ENCODE measurements around the gene VAV3. TPM values are rescaled to one million over a fixed set of nuclear protein-coding genes. Genes with fewer than 3 reads are reported as not detected.

Gene VAV3
- total and polyA plus RNA-seq, 10 of the 15 experiments (the other 5 are each of a cell fraction or from before 2014, with no cell fraction given), result 0.84 to 5.5 (median 3.4) TPM

- no TSS peak for BruUV-seq (replicated peaks)
- 15% methylated on average over 4 of the region's 4 CpGs for WGBS (ENCODE audit: insufficient coverage, insufficient replicate concordance, low lambda C conversion rate, missing lambda C conversion rate)
- SMC1A ChIA-PET (ENCODE audit: uncharacterized antibody, unreplicated experiment), result interaction anchor here (0.7 kb wide), 1 partner anchor 77 kb away, joined by 3 read pairs; no protein-coding TSS in a partner anchor
- Histone ChIP-seq H3K4me3 (no peak overlapping the region), H3K27ac (ENCODE audit: control insufficient read depth, insufficient read depth) (no peak overlapping the region), H3K4me1 (ENCODE audit: control insufficient read depth, insufficient read depth, low read length) (no peaks in the 10 kb centered on the region), H3K9me3 (replicated peaks; ENCODE audit: control insufficient read depth, insufficient read depth, low read length) (no peaks in the 10 kb centered on the region), H3K27me3 (replicated peaks in 1 of 2; ENCODE audit: control insufficient read depth in 2 of 2, insufficient read depth in 2 of 2, low read length in 1 of 2) (no peaks in the 10 kb centered on the region; a peak in 1 of 4 replicates), H4K20me1 (ENCODE audit: control insufficient read depth, insufficient read depth) (no peaks in the 10 kb centered on the region), H3K36me3 (ENCODE audit: control insufficient read depth in 2 of 2, insufficient read depth in 2 of 2, low read length in 1 of 2) (no peaks in the 10 kb centered on the region), H3K79me2 (ENCODE audit: control insufficient read depth, insufficient read depth, low read length) (no peaks in the 10 kb centered on the region), H3K9ac (ENCODE audit: control insufficient read depth, insufficient read depth, low read length) (no peak overlapping the region), H2AFZ (ENCODE audit: control insufficient read depth, low read depth, low read length) (no peak overlapping the region), H3K4me2 (ENCODE audit: control insufficient read depth, insufficient read depth) (no peak overlapping the region)
- DNase-seq (ENCODE audit: low read depth, low spot score), result no peak
- POLR2A ChIA-PET, result no interaction called here
- FAIRE-seq, result no peak
- ATAC-seq, result no peak
- intact Hi-C loops (cut with micrococcal nuclease; ENCODE audit: unreplicated experiment), result no loop called here
- CTCF ChIA-PET, result interaction anchor here (0.9 kb wide), 1 partner anchor 39 kb away, joined by 3 read pairs; no protein-coding TSS in a partner anchor
- RAD21 ChIA-PET (ENCODE audit: unreplicated experiment), result no interaction called here
- in situ Hi-C loops (cut with MboI), result no loop called here
- TF ChIP-seq MAX (IDR thresholded peaks at IDR 0.05; ENCODE audit: low read depth, low read length), result no peak
- no peak for TF ChIP-seq NR2C2 (IDR thresholded peaks at IDR 0.05; ENCODE audit: borderline replicate concordance, control insufficient read depth, insufficient read length, low read depth)
- TF ChIP-seq TBL1XR1 (IDR thresholded peaks at IDR 0.05; ENCODE audit: low read depth, low read length), result no peak
- TF ChIP-seq SIN3A (IDR thresholded peaks at IDR 0.05; ENCODE audit: low read depth, low read length), result no peak
- TF ChIP-seq RUNX3 (IDR thresholded peaks at IDR 0.05; ENCODE audit: low read length), result no peak
- TF ChIP-seq RAD21 (IDR thresholded peaks at IDR 0.05; ENCODE audit: insufficient read depth, low read depth, low read length), result no peak
- TF ChIP-seq RELA (IDR thresholded peaks at IDR 0.05; ENCODE audit: borderline replicate concordance, partially characterized antibody), result no peak
- TF ChIP-seq NFIC (IDR thresholded peaks at IDR 0.05; ENCODE audit: low read depth, low read length), result no peak
- no peak for TF ChIP-seq IRF4 (IDR thresholded peaks at IDR 0.05; ENCODE audit: low read depth, low read length)
- no peak for TF ChIP-seq MTA3 (IDR thresholded peaks at IDR 0.05; ENCODE audit: borderline replicate concordance, low read length)
- no peak for TF ChIP-seq YBX1 (IDR thresholded peaks at IDR 0.05)
- no peak for TF ChIP-seq CEBPZ (IDR thresholded peaks at IDR 0.05; ENCODE audit: low read depth, low read length)
- TF ChIP-seq ZBED1 (IDR thresholded peaks at IDR 0.05; ENCODE audit: borderline replicate concordance), result no peak
- no peak for TF ChIP-seq ESRRA (IDR thresholded peaks at IDR 0.05; ENCODE audit: low read length)
- TF ChIP-seq SP1 (IDR thresholded peaks at IDR 0.05; ENCODE audit: low read depth, low read length), result no peak
Observed at GRCh38 chr1:107821340-107821739, 143.6 kb downstream of the VAV3 start.

All from GM12878 (cell line).